Measurements from ENCODE around the gene IRF4.
"Not testable (repeated sequence)": the region's sequence is repeated elsewhere in the genome, so short reads cannot be mapped to it uniquely, and the experiment has no call there.

IRF4 gene

DNA sequence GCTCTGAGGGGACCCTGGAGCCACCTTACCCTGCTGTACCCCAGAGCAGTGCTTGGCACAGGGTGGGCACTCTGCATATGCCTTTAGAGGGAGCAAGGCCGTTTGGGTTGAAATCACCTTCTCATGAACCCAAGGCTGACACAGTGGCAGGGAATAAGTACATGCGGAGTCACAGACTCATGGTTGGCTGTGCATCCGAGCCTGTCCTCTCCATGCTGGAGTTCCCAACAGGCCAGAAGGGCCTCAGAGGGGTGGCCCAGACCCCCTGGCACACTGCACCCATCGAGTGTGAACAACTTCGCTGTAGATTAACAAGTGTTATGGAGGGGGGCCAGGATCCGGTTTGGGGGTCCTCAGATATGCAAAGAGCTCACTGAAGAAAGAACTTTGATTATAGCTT lies 21.0 kb upstream of the IRF4 start:
- no peak overlapping the region for H3K27ac ChIP-seq
- TF ChIP-seq, protein P1, sequence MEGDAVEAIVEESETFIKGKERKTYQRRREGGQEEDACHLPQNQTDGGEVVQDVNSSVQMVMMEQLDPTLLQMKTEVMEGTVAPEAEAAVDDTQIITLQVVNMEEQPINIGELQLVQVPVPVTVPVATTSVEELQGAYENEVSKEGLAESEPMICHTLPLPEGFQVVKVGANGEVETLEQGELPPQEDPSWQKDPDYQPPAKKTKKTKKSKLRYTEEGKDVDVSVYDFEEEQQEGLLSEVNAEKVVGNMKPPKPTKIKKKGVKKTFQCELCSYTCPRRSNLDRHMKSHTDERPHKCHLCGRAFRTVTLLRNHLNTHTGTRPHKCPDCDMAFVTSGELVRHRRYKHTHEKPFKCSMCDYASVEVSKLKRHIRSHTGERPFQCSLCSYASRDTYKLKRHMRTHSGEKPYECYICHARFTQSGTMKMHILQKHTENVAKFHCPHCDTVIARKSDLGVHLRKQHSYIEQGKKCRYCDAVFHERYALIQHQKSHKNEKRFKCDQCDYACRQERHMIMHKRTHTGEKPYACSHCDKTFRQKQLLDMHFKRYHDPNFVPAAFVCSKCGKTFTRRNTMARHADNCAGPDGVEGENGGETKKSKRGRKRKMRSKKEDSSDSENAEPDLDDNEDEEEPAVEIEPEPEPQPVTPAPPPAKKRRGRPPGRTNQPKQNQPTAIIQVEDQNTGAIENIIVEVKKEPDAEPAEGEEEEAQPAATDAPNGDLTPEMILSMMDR (conservative IDR thresholded peaks at IDR 0.05): no peak

DNA sequence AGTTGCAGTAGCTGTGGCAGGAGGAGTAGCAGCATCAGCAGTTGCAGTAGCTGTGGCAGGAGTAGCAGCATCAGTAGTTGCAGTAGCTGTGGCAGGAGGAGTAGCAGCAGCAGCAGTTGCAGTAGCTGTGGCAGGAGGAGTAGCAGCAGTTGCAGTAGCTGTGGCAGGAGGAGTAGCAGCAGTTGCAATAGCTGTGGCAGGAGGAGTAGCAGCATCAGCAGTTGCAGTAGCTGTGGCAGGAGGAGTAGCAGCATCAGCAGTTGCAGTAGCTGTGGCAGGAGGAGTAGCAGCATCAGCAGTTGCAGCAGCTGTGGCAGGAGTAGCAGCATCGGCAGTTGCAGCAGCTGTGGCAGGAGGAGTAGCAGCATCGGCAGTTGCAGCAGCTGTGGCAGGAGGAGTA lies 19.7 kb upstream of the IRF4 start:
- not testable (repeated sequence) for H3K27ac ChIP-seq

DNA sequence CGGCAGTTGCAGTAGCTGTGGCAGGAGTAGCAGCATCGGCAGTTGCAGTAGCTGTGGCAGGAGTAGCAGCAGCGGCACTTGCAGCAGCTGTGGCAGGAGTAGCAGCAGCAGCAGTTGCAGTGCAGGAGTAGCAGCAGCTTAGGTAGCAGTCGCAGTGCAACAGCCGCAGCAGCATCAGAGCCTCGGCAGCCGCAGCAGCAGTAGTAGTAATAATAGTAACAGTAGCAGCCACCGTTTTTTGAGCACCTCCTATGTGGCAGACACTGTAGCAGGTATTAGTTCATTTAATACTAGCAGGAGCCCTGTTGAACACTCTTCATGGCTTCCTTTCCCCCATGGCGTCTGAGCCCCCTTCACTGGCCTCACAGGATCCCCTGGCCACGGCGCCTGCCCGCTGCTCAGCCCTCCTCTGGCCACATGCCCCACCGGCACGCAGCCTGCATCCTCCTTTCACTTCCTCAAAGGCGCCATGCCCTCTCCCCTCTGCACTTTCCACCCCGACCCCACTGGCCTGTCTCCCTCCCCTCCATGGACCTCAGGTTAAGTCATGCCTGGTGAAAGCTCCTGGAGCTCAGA lies 19.1 kb upstream of the IRF4 start:
- no peak overlapping the region for H3K27ac ChIP-seq
- TF ChIP-seq, protein P1 (conservative IDR thresholded peaks at IDR 0.05): no peak

DNA sequence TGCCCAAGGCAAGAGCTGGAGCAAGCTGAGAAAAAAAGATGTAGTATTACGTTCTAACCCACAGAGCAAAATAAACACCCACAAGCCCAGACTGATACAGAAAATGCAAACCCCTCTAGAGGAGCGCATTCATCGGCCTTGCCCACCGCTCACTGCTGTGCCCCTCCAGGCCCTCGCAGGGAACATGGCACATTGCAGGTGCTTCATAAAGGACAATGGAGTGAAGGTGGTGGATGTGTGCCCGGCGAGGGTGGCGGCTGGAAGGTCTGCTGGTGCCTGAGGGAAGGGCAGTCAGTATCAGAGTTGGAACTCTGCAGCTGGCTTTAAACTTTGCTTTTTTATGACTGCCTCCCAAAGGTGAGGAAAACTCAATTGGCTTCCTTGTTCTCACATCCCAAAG lies 18.5 kb upstream of the IRF4 start:
- TF ChIP-seq, protein P1 (conservative IDR thresholded peaks at IDR 0.05): no peak
- no peak overlapping the region for H3K27ac ChIP-seq

DNA sequence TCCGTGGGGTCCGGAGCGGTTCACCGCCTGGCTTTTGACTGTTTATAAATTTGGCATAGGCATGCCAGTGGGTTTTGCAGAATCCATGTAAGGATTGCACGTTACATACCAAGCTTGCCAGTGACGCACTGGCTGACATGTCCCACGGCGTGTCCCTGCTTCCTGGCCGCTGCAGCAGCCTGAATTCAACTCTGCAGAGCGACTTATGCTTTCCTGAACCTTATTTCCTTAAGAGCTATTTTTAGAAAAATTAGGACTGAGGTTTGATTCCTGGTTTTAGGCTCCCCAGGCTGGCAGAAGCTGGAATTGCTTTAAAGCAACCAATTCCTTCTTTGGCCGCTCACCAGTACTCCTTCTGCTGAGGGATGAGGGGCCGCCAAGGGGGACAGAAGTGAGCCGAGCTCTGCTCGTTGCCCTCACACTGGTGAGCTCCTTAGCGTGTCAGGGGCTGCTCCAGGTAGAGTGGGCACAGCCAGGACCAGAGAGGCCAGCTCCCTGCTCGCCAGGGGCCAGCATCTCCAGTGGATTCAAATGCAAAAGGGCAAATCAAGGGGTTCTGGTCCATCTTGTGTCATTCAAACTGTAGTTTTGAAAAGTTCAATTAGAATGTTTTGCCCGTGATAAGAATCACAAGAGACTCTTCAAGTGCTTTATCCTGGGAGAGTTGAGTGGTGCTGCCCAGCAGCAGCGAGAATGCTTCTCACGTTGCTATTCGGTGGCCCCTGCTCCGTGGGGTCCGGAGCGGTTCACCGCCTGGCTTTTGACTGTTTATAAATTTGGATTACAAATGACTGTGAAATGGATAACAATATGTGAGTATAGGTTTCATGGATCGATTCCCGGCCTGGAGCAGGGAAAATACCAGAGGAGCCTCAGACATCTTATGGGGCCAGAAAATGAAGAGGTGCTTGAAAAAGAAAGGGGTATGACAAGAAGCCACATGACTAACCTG lies 17.5 kb upstream of the IRF4 start:
- H3K27ac ChIP-seq: no peak overlapping the region
- TF ChIP-seq, protein P1 (conservative IDR thresholded peaks at IDR 0.05): no peak

DNA sequence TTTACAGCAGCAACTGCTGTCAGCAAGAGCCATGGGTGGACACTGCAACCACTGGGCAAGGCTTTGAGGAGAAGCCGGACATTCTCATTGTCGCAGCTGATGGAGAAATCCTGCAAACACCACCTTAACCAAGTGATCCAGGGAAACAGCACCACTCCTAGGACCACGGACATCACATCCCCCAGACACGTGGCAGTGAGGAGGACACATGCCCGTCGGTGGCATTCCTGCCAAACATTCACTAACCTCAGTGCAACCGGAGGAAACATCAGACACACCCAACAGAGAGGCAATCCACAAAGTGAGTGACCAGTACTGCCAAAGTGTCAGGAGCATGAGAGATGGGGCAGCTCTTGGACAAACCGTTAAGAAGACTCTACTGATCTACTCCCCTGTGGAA lies 16.6 kb upstream of the IRF4 start:
- TF ChIP-seq, protein P1 (conservative IDR thresholded peaks at IDR 0.05): no peak
- no peak overlapping the region for H3K27ac ChIP-seq

DNA sequence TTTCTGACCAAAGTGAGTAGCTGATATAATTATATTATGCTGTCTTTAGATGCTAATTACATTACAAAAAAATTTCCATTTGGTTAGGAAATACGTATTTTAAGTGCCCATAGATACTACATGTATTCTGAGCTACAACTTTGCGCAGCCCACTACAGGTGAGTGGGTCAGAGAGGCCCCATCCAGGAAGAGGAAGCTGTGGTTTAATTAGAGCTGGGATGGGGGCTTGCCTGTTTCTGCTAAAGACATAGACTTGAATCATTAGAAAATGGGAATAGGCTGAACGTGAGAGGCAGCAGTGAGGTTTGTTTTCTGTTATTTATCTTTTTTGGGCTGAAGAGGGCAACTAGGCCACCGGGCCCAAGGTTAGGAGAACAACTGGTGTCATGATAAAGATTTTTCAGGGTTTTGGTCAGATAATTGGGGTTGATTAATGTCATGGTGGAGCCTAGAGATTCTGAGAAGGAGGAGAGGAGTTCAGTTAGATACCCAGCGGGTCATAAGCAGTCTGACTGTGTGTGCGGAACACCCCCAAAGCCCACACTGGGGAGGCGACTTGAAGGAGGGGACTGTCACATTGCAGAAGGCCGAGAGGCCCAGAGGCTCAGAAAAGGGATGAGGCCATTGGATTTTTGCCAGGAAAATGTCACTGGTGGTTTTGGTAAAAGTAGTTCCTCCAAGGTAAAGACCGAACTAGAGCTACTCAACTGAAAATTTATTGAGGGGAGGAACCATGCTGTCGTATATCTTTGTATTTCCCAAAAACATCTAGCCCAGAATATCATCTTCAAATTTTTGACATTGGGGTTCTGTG lies 14.5 kb upstream of the IRF4 start:
- TF ChIP-seq, protein P1 (conservative IDR thresholded peaks at IDR 0.05): no peak
- H3K27ac ChIP-seq: no peak overlapping the region

DNA sequence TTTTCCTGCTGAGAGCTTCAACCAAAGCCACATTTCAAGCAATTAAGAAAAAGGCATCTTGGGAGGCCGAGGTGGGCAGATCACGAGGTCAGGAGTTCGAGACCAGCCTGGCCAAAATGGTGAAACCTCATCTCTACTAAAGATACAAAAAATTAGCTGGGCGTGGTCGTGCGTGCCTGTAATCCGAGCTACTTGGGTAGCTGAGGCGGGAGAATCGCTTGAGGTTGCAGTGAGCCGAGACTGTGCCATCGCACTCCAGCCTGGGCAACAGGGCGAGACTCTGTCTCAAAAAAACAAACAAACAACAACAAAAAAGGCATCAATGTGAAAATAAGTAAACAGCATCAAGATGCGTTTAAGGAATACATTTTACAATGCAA lies 13.9 kb upstream of the IRF4 start:
- H3K27ac ChIP-seq: not testable (repeated sequence)
